ENCODE data around the gene SLC22A14.
"Not testable (repeated sequence)": the region's sequence is repeated elsewhere in the genome, so short reads cannot be mapped to it uniquely, and the experiment has no call there.

Gene SLC22A14

DNA sequence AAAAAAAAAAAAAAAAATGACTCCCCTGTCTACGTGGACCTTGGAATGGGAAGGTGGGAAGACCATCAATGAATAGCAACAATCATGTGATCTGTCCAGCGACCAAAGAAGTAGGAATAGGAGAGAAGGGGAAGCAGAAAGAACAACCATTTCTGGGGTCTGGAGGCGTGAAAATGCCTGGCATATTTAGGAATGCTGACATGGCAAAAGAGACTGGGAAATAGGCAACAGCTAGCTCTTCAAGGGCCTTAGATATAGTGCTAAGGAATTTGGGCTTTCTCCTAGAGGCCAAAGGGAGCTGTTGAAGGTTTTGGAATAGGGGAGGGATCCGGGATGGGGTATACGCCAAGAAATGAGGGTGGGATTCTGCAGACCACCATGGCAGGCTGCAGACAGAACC is 10.5 kb upstream of the SLC22A14 start:
- DNase-seq (ENCODE audit: low spot score): no peak

DNA sequence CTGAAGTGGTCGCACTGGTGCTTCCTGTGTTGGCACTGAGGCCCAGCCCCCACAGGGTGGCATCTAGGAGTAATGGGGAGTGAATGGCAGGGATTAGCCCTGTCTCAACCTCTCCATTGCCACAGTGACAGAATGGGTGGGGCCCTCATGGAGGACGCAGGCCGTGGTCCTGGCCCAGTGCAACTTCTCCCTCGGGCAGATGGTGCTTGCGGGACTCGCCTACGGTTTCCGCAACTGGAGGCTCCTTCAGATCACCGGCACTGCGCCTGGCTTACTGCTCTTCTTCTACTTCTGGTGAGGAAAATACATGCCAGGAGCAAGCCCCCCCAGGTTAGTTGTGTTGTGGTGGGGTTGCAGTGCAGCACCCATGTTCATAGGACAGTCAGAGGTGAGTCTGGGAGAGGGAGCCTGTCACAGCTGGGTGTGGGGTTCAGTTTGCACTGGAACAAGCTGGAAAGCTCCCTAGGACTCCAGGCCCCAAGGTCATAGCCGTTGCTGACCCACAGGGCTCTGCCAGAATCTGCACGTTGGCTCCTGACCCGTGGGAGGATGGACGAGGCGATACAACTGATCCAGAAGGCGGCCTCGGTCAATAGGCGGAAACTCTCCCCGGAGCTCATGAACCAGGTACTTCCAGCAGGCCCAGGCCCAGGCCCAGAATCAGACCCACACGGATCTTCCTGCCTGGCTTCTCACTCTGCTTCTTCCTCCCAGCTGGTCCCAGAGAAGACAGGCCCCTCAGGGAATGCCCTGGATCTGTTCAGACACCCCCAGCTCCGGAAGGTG is 7.0 kb upstream of the SLC22A14 start:
- DNase-seq (ENCODE audit: low spot score): no peak

DNA sequence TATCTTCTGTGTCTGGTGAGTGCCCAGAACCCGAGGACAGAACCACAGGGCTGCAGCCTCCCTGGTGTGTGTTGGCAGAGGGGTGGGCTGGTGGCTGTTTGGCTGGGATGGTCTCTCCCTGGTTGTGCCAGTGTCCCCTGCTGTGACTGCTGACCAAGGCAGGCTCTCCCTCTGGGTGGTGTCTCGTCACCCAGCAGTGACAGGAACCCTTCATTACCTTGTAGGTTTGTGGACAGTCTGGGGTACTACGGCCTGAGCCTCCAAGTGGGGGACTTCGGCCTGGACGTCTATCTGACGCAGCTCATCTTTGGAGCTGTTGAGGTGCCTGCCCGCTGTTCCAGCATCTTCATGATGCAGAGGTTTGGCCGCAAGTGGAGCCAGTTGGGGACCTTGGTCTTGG is 6.4 kb upstream of the SLC22A14 start:
- DNase-seq (ENCODE audit: low spot score): no peak

DNA sequence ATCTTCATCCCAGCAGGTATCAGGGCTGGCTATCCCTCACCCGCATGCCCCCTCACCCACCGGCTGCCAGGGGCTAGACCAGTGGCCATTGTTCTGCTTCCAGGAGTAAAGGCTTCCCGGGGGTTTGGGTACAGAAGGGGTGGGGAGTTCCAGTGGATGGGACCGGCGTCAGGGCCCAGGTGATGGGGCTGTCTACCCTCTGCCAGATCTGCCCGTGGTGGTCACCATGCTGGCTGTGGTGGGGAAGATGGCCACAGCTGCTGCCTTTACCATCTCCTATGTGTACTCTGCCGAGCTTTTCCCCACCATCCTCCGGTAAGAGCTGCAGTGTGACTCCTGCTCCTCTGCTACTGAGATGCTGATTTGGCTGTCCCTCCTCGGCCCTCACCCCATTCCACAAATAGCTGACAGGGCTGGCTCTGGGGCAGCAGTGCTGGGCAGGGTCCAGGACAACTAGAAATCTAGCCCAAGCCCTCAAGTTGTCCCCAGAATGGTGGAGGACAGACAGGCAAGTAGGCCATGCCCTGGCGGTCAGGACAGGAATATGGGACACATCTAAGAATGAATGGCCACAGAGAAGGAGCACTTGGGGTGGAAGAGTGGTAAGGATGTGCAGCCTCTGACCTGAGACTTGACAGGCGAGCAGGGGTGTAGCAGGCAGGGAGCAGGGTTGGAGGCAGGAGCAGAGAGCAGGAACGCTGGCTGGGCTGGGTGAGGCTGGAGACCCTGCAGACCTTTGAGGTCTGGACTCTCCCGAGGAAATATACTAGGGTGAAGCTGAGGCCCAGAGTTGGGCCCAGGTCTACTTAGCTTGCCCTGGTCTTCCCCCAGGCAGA is 5.8 kb upstream of the SLC22A14 start:
- no peak for DNase-seq (ENCODE audit: low spot score)

DNA sequence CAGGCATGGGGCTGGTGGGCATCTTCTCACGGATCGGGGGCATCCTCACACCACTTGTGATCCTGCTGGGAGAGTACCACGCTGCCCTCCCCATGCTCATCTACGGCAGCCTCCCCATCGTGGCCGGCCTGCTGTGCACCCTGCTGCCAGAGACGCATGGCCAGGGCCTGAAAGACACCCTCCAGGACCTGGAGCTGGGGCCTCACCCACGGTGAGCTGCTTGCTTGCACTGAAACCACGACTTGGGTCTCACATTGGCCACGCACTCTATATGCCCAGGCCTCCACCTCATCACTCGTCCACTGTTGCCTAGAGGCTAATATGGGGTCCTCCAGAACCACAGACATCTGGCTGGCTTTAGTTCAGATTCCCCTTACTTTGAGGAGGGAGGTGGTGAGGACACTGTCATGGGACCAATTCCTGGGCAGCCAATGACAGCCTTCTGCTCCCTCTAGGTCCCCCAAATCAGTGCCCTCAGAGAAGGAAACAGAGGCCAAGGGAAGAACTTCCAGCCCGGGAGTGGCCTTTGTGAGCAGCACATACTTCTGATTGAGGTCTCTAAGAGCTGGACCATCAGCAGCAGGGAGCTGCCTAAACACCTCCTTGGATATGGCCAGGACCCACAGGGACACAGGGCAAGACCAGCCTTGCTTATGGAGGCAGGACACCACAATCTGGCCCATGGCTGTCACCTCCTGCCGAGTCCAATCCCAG is 5.0 kb upstream of the SLC22A14 start:
- no peak for DNase-seq (ENCODE audit: low spot score)

DNA sequence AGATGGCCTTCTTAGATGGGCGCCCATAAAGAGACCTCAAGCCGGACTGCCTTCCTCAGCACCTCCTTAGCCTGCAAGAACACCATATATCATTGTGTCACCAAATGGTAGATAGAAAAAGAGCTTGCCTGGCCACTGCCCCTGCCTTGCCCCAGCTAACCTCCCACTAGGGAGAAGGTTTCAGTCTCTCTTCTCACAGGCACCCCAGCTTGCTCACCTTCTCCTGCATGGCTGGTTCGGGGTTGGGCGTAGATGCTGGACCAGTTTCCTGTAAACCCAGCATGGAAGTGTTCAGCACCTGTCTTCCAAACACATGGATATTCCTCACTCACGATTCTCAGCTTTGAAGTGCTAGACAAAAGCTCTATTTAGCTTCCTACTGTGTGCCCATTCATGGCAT is 3.3 kb upstream of the SLC22A14 start:
- DNase-seq (ENCODE audit: low spot score): no peak

DNA sequence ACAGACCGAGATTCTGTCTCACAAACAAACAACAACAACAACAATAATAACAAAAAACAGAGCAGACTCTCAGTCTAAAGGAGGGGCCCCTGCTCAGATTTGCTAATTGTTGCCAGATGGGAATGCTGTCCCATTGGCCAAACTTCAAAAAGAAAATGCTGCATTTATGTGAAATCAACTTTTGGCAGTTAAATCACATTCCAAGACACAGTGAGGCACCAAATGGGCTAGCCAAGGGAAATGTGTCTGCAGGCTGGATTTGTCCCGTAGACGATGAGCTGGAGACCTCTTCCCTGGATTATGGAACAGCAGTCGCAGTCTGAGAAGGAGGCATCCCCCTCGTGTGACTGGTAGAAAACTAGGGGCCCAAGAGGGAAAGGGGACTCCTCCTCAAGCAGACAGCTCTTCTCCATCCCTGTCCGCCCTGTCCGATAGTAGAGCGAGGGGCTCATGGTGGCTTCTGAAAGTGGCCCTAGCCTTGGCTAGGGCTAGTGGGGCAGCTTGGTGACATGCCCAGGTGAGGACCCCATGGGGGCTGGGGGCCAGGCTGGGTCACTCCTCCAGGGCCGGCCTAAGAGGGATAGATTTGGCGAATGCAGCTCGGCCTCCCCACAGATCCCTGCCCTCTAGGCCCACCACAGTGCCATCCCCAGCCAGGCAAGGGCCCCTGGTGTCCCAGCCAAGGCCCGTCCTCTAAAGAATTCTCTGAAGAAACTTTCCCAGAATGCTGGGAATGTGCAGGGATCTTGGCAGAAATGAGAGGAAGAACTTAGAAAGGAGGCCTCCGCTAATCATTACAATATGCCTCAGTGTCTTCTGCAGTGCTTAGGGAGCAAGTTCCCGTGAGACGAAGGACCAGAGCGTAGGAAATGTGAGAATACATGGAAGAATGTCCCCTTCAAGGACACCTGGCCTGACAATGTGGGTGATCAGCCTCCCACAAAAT is 2.0 kb downstream of the SLC22A14 start:
- DNase-seq (ENCODE audit: low spot score): no peak

DNA sequence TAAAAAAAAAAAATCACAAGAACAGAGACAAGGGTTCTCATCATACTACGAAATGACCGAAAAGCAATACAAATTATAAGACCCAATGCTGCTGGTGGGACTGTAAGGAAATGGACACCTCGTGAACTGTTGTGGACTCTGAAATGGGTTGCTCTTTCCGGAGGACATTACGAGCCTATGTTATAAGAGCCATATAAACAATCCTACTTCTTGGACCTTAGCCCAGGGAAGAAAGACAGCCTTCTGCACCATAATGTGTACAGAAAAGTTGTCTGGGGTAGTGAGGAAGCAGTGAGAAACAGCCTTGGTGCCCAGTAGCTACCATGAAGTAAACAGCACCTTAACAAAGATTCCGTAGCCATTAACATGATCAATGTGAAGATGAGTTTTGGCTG is 2.7 kb downstream of the SLC22A14 start:
- no peak for DNase-seq (ENCODE audit: low spot score)

DNA sequence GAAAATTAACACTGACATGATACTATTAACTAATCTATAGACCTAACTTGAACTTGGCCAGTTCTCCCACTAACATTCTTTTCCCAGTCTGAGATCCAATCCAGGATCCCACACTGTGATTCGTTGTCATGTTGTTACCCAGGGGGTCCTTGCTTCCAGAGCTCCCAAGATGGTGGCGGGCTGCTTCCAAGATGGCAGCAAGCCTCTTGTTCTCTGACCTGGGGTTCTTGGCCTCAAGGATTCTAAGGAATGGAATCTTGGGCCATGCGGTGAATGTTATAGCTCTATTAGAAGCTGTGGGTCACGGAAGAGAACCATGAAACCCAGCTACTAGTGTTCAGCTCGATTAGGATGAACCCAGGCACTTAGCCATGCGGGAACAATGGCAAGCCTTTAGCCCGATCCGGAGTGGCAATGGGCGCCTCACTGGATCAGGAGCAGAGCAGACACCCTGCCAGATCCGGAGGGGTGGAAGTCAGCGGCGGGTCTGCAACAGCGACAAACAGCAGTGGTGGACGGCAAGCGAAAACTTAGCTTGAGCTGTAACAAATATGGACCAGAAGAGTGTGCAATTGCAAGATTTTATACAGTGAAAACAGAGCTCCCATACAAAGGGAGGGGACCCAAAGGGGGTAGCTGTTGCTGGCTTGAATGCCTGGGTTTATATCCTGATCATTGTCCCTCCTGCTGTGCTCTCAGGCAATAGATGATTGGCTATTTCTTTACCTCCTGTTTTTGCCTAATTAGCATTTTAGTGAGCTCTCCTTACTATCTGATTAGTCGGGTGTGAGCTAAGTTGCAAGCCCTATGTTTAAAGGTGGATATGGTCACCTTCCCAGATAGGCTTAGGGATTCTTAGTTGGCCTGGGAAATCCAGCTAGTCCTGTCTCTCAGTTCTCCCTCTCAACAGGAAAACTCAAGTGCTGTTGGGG is 7.5 kb downstream of the SLC22A14 start:
- not testable (repeated sequence) for DNase-seq (ENCODE audit: low spot score)

DNA sequence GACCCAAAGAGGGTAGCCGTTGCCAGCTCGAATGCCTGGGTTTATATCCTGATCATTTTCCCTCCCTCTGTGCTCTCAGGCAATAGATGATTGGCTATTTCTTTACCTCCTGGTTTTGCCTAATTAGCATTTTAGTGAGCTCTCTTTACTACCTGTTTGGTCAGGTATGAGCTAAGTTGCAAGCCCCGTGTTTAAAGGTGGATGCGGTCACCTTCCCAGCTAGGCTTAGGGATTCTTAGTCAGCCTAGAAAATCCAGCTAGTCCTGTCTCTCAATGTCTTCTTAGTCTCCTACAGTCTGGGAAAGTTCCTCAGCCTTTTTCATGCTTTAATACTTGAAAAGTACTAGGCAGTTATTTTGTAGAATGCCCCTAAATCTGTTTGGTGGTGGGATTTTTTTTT is 15.0 kb downstream of the SLC22A14 start:
- not testable (repeated sequence) for DNase-seq (ENCODE audit: low spot score)

DNA sequence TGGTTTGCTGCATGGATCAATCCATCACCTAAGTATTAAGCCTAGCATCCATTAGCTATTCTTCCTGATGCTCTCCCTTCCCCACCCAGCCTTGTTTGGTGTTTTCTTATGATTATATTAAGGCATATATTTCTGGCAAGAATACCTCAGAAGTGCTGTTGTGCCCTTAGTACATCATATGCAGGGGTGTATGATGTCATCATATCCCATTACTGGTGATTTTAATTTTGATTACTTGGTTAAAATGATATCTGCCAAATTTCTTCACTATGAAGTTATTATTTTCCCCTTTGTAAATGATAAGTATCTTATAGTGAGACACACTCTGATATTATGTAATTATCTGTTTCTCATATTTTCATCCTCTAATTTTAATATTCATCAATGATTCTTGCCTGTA is 15.4 kb downstream of the SLC22A14 start:
- DNase-seq (ENCODE audit: low spot score): no peak

DNA sequence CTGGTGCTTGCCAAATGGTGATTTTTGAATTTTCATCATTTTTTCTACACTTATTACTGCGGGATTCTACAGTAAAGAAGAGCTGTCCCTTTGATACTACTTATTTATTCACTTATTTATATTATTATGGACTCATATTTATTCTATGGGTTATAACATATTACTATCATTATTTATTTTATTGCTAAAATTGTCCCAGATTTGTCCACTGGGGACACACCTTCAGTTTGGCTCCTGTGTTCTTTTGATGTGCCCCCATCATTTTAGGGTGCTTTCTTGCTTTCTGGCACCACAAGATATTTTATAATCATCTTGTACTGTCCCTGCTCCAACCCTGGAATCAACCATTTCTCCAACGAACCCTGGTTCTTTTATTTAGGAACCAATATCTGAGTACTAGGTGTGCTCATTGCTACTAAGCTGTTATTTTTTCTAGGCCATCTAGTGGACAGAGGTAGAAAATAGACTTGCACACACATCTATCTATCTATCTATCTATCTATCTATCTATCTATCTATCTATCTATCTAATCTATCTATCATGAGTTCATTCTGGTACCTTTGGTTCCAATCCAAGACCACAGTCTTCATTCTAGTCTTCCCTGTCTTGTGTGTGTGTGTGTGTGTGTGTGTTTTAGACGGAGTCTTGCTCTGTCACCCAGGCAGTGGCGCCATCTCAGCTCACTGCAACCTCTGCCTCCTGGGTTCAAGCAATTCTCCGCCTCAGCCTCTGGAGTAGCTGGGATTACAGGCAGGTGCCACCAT is 16.0 kb downstream of the SLC22A14 start:
- DNase-seq (ENCODE audit: low spot score): peak; percentile 56

DNA sequence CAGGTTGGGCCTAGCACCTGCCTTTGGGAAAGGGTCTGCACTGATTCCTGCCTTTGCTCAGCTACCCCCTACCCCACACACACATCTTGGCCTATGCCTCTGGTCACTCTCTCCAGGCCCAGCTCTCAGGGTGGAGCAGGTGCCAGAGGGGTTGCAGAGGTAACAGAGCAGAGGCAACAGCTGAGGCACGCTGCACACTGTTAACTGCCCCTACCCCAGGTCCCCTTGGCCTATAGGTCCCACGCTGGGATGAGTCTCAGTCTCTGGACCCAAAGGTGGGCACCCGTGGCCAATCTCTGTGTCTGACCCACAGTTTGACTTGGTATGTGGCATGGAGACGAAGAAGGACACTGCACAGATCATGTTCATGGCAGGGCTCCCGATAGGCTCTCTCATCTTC is 24.8 kb downstream of the SLC22A14 start:
- no peak for DNase-seq (ENCODE audit: low spot score)

DNA sequence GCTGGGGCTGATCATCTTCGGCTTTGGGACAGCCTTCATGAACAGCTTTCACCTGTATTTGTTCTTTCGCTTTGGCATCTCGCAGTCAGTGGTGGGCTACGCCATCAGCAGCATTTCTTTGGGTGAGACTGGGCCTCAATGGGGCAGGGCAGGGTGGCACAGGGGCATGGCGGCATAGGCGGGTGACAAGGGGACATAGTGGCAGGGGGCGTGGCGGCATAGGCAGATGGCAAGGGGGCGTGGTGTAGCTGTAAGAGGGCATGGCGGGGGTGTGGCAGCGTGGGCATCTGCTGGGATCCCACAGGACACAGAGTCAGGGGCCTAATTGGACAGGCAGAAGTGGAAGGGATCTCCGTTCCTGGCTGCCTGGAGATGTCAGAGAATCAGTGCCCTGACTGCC is 25.5 kb downstream of the SLC22A14 start:
- no peak for DNase-seq (ENCODE audit: low spot score)

DNA sequence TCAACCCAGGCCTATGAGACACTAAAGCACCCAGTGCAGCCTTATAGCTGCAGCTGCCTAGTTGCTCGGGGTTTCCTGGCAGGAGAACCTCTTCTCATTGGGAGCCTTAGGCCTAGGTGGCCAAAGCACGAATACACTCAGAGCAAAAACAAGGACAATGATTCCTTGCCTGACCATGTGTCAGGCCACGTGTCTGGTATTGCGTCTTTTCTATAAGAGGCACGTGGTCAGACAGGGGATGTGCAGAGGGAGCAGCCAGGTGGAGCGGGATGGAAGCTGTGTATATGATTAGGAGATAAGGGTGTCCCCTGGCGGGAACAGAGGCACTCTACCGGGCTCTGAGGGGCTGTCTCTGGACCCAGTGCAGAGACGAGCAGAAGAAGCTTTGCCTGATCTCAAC is 26.4 kb downstream of the SLC22A14 start:
- DNase-seq (ENCODE audit: low spot score): no peak

DNA sequence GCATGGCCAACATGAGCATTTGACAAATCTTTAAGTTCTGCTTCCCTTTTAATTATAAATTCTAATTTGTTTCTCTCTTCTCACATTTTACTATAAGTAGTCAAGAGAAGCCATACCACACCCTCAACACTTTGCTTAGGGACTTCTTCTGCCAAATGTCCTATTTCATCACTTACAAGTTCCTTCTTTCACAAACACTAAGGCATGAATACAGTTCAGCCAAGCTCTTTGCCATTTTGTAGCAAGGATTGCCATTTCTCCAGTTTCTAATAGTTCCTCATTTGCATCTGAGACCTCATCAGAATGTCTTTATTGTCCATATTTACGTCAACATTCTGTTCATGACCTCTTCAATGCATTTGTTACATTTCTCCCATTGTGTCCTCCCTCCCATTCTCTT is 29.4 kb downstream of the SLC22A14 start:
- no peak for DNase-seq (ENCODE audit: low spot score)

DNA sequence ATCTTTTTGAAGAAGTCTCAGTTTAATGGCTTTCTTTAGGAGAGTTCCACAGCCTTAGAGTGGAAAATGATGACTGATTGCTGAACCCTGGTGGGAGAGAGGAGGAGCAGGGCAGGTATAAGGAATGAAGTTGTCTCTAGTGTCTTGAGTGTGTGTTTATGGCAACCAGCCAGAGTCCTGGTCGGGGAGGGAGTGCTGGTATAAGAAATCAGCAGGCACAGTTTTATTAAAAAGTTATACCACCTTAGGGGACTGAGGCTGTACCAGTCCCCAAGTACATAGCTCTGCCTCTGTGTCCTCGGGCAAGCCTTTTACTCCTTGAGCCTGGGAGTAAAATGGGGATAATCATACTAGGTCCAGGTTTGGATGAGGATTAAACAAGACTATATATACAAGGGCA is 29.8 kb downstream of the SLC22A14 start:
- no peak for DNase-seq (ENCODE audit: low spot score)

DNA sequence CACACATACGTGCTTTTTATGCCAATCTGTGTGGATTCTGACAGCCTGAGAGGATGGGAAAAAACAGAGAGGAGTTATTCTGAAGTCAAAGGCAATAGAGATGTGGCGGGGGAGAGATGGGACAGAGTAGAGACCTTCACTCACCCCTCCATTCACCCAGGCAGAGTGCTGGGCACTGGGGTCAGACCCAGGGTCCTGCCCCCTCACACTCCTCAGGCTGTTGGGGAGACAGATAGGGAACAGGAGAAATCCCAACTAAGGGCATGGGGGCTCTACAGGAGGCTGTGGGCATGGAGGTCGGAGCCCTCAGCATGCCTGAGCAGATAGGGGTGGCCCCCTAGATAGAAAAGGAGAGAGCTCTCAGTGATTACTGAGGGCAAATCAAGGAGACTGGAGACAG is 30.3 kb downstream of the SLC22A14 start:
- no peak for DNase-seq (ENCODE audit: low spot score)

DNA sequence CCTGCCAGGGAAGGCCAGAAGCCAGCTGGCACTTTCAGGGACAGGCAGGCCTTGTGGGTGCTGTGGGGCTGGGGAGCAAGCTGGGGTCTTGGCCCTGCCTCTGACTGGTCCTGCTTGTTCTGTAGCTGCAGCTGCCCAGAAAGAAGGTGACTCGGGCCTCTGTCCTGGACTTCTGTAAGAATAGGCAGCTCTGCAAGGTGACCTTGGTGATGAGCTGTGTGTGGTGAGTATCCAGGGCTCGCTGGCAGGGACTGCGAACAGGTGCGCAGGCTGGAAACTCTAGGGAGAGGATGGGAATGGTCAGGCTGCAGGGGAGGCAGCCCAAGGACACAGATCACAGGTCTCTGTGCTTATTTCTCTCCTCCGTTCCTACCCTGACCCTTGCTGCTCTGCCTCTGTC is 31.2 kb downstream of the SLC22A14 start:
- no peak for DNase-seq (ENCODE audit: low spot score)

DNA sequence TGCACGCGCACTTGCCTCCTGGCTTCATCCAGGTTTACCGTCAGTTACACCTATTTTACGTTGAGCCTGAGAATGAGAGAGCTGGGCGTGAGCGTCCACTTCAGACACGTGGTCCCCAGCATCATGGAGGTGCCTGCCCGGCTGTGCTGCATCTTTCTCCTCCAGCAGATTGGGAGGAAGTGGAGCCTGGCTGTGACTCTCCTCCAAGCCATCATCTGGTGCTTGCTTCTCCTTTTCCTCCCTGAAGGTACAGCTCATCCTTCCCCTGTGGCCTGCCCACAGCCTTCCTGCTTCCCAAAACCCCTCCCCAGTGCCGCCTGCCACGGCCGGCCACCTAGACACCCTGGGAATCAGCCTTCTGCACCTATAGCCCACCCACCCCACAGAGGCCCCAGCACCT is 31.6 kb downstream of the SLC22A14 start:
- no peak for DNase-seq (ENCODE audit: low spot score)
